ENCODE data around the gene PARP14.
A peak's percentile ranks its signal among the peaks of the same experiment; 100 is the strongest.

DNA sequence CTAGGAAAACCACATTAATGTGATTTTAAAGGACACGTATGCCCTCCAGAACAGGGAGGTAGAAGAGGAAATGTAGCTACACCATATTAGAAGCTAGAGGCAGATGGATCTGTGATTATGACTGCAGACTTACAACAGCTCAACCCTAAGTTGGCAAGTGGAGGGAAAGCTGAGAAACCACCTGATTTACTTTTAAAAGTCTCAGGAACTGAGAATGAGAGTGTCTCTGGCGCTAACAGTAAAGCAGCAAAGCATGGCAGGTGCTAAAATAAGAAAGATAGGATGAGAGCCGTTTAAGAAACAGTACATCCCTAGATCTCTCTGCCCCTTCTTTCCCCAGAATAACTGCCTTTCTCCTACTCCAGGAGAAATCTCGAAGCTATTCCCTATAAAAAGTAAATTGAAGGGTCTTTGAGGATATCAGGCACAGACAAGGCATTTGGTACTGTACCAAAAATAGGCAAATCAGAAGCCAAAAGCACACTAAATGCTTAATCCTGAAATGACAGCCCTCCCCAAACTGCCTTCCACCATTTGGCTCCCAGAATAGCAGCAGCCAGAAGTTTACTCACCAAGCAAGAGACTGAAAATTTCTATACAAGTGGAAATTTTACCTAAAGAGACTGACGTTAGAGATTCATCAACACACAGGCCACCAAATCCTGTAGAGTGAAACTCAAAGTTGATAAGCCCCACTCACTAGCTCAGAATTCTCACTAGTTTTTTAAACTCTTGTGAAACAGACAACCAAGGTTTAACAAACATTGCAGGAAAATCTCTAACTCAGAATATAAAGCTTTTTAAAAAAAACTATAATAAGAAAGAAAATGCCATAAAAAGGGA lies 34.3 kb upstream of the PARP14 start:
- TF ChIP-seq, protein P1, sequence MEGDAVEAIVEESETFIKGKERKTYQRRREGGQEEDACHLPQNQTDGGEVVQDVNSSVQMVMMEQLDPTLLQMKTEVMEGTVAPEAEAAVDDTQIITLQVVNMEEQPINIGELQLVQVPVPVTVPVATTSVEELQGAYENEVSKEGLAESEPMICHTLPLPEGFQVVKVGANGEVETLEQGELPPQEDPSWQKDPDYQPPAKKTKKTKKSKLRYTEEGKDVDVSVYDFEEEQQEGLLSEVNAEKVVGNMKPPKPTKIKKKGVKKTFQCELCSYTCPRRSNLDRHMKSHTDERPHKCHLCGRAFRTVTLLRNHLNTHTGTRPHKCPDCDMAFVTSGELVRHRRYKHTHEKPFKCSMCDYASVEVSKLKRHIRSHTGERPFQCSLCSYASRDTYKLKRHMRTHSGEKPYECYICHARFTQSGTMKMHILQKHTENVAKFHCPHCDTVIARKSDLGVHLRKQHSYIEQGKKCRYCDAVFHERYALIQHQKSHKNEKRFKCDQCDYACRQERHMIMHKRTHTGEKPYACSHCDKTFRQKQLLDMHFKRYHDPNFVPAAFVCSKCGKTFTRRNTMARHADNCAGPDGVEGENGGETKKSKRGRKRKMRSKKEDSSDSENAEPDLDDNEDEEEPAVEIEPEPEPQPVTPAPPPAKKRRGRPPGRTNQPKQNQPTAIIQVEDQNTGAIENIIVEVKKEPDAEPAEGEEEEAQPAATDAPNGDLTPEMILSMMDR (IDR thresholded peaks at IDR 0.05 in 2 of 3, conservative IDR thresholded peaks at IDR 0.05 in 1 of 3; ENCODE audit: control insufficient read depth in 2 of 3, extremely low read depth in 1 of 3, insufficient read depth in 1 of 3, low read depth in 3 of 3, low read length in 3 of 3) = no peak
- no peak for TF ChIP-seq USF2 (IDR thresholded peaks at IDR 0.05; ENCODE audit: borderline replicate concordance, low read depth, low read length)
- TF ChIP-seq ATF3 (IDR thresholded peaks at IDR 0.05; ENCODE audit: borderline replicate concordance, extremely low read depth, low read depth, low read length) = no peak
- TF ChIP-seq SPI1 (IDR thresholded peaks at IDR 0.05; ENCODE audit: borderline replicate concordance, insufficient read depth, low read depth, low read length) = peak; percentile 28; the same call in 1 of the 2 replicates
- 0 out of 2 replicates have a peak, but pooled peaks have one; percentile 48 for TF ChIP-seq GATAD2B (conservative IDR thresholded peaks at IDR 0.05; ENCODE audit: low read depth)
- TF ChIP-seq ZNF217 (IDR thresholded peaks at IDR 0.05) = no peak
- TF ChIP-seq TBL1XR1 (IDR thresholded peaks at IDR 0.05; ENCODE audit: low read depth, low read length) = no peak
- TF ChIP-seq TCF7 (IDR thresholded peaks at IDR 0.05; ENCODE audit: borderline replicate concordance) = no peak
- TF ChIP-seq SMARCA5 (IDR thresholded peaks at IDR 0.05) = no peak

Data from GM12878 (cell line).